Neural cell (in vitro differentiated cells): ENCODE measurements around the gene LPP. TPM values are rescaled to one million over a fixed set of nuclear protein-coding genes. Genes with fewer than 3 reads are reported as not detected.

Source experiments
- H2AFZ ChIP-seq: fragments of 200-600, 300-800 bp; sonication (generic), shearing (Covaris generic); 2 replicates; pipeline ENCODE4 v1.6.0; 2014; ENCODE audit warnings: low read depth, mild to moderate bottlenecking, antibody characterized with exemption, low read length, moderate library complexity
- H3F3A ChIP-seq: fragments of 200-600 bp; shearing (Covaris generic); 2 replicates; pipeline ENCODE4 v1.6.1; 2016; ENCODE audit warnings: mild to moderate bottlenecking, moderate library complexity, mixed read lengths, antibody characterized with exemption, low read length; ENCODE audit not compliant: insufficient read depth, poor library complexity, severe bottlenecking
- H3K27ac ChIP-seq: fragments of 200-600, 300-800 bp; sonication (generic), shearing (Covaris generic); 2 replicates; pipeline ENCODE4 v1.5.1; 2014; ENCODE audit warnings: mild to moderate bottlenecking, low read length, moderate library complexity
- H3K27me3 ChIP-seq: fragments of 300-800, 200-600 bp; sonication (generic), shearing (Covaris generic); 2 replicates; pipeline ENCODE4 v1.6.0; 2014; ENCODE audit warnings: mild to moderate bottlenecking, low read depth, low read length, moderate library complexity; ENCODE audit not compliant: insufficient read depth
- H3K36me3 ChIP-seq: fragments of 300-800, 200-600 bp; sonication (generic), shearing (Covaris generic); 2 replicates; pipeline ENCODE4 v1.5.1; 2014; ENCODE audit warnings: mild to moderate bottlenecking, antibody characterized with exemption, low read length, moderate library complexity; ENCODE audit not compliant: insufficient read depth
- H3K4me2 ChIP-seq: fragments of 300-800, 200-600 bp; sonication (generic), shearing (Covaris generic); 2 replicates; pipeline ENCODE4 v1.6.0; 2014; ENCODE audit warnings: mild to moderate bottlenecking, low read length
- H3K4me3 ChIP-seq: fragments of 300-800, 200-600 bp; sonication (generic), shearing (Covaris generic); 2 replicates; pipeline ENCODE4 v1.5.1; 2014; ENCODE audit warnings: mild to moderate bottlenecking, low read length, moderate library complexity
- H3K79me2 ChIP-seq: fragments of 200-600 bp; shearing (Covaris generic); replicated peaks from 2 replicates; pipeline ENCODE4 v1.6.0; 2014; ENCODE audit warnings: mild to moderate bottlenecking, low read length, moderate library complexity; ENCODE audit not compliant: insufficient read depth
- H3K9ac ChIP-seq: fragments of 300-800, 200-600 bp; sonication (generic), shearing (Covaris generic); 2 replicates; pipeline ENCODE4 v1.6.1; 2016; ENCODE audit warnings: mild to moderate bottlenecking, low read length, mixed read lengths
- H3K9me2 ChIP-seq: fragments of 200-600 bp; shearing (Covaris generic); 2 replicates; pipeline ENCODE4 v1.6.1; 2016; ENCODE audit warnings: mild to moderate bottlenecking, low read length, mixed read lengths; ENCODE audit not compliant: insufficient read depth
- H3K9me3 ChIP-seq: fragments of 200-600, 300-800 bp; sonication (generic), shearing (Covaris generic); 2 replicates; pipeline ENCODE4 v1.6.1; 2016; ENCODE audit warnings: mild to moderate bottlenecking, mixed run types, low read length, moderate library complexity, mixed read lengths
- H4K20me1 ChIP-seq: fragments of 200-600 bp; shearing (Covaris generic); 2 replicates; pipeline ENCODE4 v1.6.1; 2016; ENCODE audit warnings: mild to moderate bottlenecking, mixed run types; ENCODE audit not compliant: insufficient read depth
- CTCF ChIP-seq: fragments of 450-650 bp; IDR thresholded peaks from 2 replicates; pipeline ENCODE4 v1.5.1; 2014; ENCODE audit warnings: antibody characterized with exemption, mild to moderate bottlenecking, moderate library complexity; ENCODE audit not compliant: poor library complexity, severe bottlenecking
- EP300 ChIP-seq: fragments of 450-650 bp; conservative IDR thresholded peaks from 2 replicates; pipeline ENCODE4 v1.6.1; 2014; ENCODE audit warnings: antibody characterized with exemption, mild to moderate bottlenecking, moderate library complexity; ENCODE audit not compliant: poor library complexity, severe bottlenecking
- EZH2 ChIP-seq: fragments of 200-600, 300-800 bp; shearing (Covaris generic), sonication (generic); IDR thresholded peaks from 2 replicates; pipeline ENCODE4 v1.6.1; 2014; ENCODE audit warnings: antibody characterized with exemption, low read length, borderline replicate concordance, mild to moderate bottlenecking; ENCODE audit not compliant: insufficient read depth, poor library complexity, severe bottlenecking
- MXI1 ChIP-seq: fragments of 450-650 bp; conservative IDR thresholded peaks from 2 replicates; pipeline ENCODE4 v1.6.1; 2014; ENCODE audit warnings: antibody characterized with exemption, mild to moderate bottlenecking; ENCODE audit not compliant: poor library complexity, severe bottlenecking
- POLR2AphosphoS5 ChIP-seq: IDR thresholded peaks from 2 replicates; pipeline ENCODE4 v1.6.1; 2012
- RAD21 ChIP-seq: fragments of 450-650 bp; conservative IDR thresholded peaks from 2 replicates; pipeline ENCODE4 v1.6.1; 2014; ENCODE audit warnings: antibody characterized with exemption, mild to moderate bottlenecking, moderate library complexity
- SMC3 ChIP-seq: fragments of 450-650 bp; conservative IDR thresholded peaks from 2 replicates; pipeline ENCODE4 v1.6.1; 2014; ENCODE audit warnings: antibody characterized with exemption, mild to moderate bottlenecking, moderate library complexity; ENCODE audit not compliant: poor library complexity
- TAF1 ChIP-seq: IDR thresholded peaks from 2 replicates; pipeline ENCODE4 v1.6.1; 2012; ENCODE audit warnings: low read depth
- polyA plus RNA-seq: library from polyadenylated mRNA; depleted of rRNA; stranded (reverse); fragments of >200 nt; gene quantifications from 2 replicates; pipeline ENCODE4 v1.2.3, GENCODE V29; 2014
- TF ChIP-seq, protein P1 (sequence below): IDR thresholded peaks from 2 replicates; pipeline ENCODE4 v1.6.1; 2012; ENCODE audit warnings: borderline replicate concordance

Gene LPP
- polyA plus RNA-seq, 1 donor from 2014 or later, result 3.0 TPM

- Histone ChIP-seq H3K4me2 (no peak overlapping the region), H3K79me2 (no peaks in the 10 kb centered on the region), H3K27ac (no peak overlapping the region), H4K20me1 (no peaks in the 10 kb centered on the region), H3K9me2 (no peaks in the 10 kb centered on the region), H3F3A (no peaks in the 10 kb centered on the region), H3K9ac (no peak overlapping the region), H3K27me3 (no peaks in the 10 kb centered on the region), H3K4me3 (no peak overlapping the region), H2AFZ (no peak overlapping the region), H3K9me3 (no peaks in the 10 kb centered on the region), H3K36me3 (no peaks in the 10 kb centered on the region)
- TF ChIP-seq TAF1, result no peak
- TF ChIP-seq EP300, result no peak
- no peak for TF ChIP-seq RAD21
- TF ChIP-seq MXI1, result no peak
- no peak for TF ChIP-seq EZH2
- TF ChIP-seq, protein P1, sequence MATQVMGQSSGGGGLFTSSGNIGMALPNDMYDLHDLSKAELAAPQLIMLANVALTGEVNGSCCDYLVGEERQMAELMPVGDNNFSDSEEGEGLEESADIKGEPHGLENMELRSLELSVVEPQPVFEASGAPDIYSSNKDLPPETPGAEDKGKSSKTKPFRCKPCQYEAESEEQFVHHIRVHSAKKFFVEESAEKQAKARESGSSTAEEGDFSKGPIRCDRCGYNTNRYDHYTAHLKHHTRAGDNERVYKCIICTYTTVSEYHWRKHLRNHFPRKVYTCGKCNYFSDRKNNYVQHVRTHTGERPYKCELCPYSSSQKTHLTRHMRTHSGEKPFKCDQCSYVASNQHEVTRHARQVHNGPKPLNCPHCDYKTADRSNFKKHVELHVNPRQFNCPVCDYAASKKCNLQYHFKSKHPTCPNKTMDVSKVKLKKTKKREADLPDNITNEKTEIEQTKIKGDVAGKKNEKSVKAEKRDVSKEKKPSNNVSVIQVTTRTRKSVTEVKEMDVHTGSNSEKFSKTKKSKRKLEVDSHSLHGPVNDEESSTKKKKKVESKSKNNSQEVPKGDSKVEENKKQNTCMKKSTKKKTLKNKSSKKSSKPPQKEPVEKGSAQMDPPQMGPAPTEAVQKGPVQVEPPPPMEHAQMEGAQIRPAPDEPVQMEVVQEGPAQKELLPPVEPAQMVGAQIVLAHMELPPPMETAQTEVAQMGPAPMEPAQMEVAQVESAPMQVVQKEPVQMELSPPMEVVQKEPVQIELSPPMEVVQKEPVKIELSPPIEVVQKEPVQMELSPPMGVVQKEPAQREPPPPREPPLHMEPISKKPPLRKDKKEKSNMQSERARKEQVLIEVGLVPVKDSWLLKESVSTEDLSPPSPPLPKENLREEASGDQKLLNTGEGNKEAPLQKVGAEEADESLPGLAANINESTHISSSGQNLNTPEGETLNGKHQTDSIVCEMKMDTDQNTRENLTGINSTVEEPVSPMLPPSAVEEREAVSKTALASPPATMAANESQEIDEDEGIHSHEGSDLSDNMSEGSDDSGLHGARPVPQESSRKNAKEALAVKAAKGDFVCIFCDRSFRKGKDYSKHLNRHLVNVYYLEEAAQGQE, result no peak
- TF ChIP-seq SMC3, result no peak
- TF ChIP-seq POLR2AphosphoS5, result no peak
- TF ChIP-seq CTCF, result no peak
These were observed 782.7 kb downstream of the LPP start for GRCh38 chr3:188936597-188937107.

DNA sequence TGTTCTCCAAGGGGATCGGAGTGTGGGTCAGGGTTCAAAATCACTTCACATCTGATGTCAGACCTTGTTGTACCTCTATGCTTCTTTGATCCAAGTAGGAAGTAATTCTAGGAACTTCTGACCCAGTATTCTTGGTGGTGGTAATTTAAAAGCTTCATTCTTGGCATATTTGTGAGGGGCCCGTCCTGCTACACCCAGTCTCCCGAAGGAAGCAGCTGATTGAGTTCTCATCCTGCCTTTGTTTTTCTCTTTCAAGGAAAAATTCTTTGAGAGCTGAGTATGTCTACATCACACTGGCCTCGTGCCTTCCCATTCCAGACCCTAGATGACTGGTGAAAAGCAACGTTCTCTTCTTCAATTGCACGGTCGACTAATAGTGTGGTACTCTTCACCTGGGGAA lies 783.4 kb downstream of the LPP start:
- Histone ChIP-seq H3K36me3 (no peaks in the 10 kb centered on the region), H3K79me2 (no peaks in the 10 kb centered on the region), H2AFZ (no peak overlapping the region), H3K4me3 (no peak overlapping the region), H3K9me3 (no peaks in the 10 kb centered on the region), H3K9ac (no peak overlapping the region), H3K27me3 (no peaks in the 10 kb centered on the region), H3K9me2 (no peaks in the 10 kb centered on the region), H3F3A (no peaks in the 10 kb centered on the region), H4K20me1 (no peaks in the 10 kb centered on the region), H3K4me2 (no peak overlapping the region), H3K27ac (no peak overlapping the region)
- TF ChIP-seq EP300, result no peak
- TF ChIP-seq CTCF, result no peak
- no peak for TF ChIP-seq RAD21
- TF ChIP-seq, protein P1, result no peak
- no peak for TF ChIP-seq POLR2AphosphoS5
- TF ChIP-seq EZH2, result no peak
- no peak for TF ChIP-seq MXI1
- TF ChIP-seq SMC3, result no peak
- no peak for TF ChIP-seq TAF1
